GM23338 (cell line): Measurements from ENCODE around the gene UNC5A. TPM values are rescaled to one million over a fixed set of nuclear protein-coding genes. Genes with fewer than 3 reads are reported as not detected.
A peak's percentile ranks its signal among the peaks of the same experiment; 100 is the strongest.

Experiments
- ATAC-seq: fragments of 200-7000 bp; cut with Tn5 transposase; 3 replicates; pipeline ENCODE4 v1.9.1; 2020
- DNase-seq: peaks from one replicate; pipeline ENCODE4 v3.0.0-alpha.2; 2015; ENCODE audit warnings: low spot score
- H2AFZ ChIP-seq: fragments of 200-600 bp; sonication (generic); 2 replicates; pipeline ENCODE4 v1.8.0; 2016; ENCODE audit warnings: antibody characterized with exemption, mild to moderate bottlenecking, moderate library complexity
- H3F3A ChIP-seq: fragments of 200-600 bp; sonication (generic); replicated peaks from 2 replicates; pipeline ENCODE4 v1.8.0; 2017; ENCODE audit warnings: antibody characterized with exemption, mixed run types, low read depth
- H3K27ac ChIP-seq: fragments of 200-600 bp; sonication (generic); 2 replicates; pipeline ENCODE4 v1.6.1; 2016; ENCODE audit warnings: low read depth
- H3K27me3 ChIP-seq: fragments of 200-600 bp; sonication (generic); 2 replicates; pipeline ENCODE4 v1.8.0; 2016; ENCODE audit warnings: mild to moderate bottlenecking, mixed run types, moderate library complexity; ENCODE audit not compliant: insufficient read depth
- H3K36me3 ChIP-seq: fragments of 200-600 bp; sonication (generic); 2 replicates; pipeline ENCODE4 v1.8.0; 2016; ENCODE audit warnings: mild to moderate bottlenecking; ENCODE audit not compliant: insufficient read depth
- H3K4me1 ChIP-seq: fragments of 200-600 bp; sonication (generic); 2 replicates; pipeline ENCODE4 v1.8.0; 2016; ENCODE audit warnings: mild to moderate bottlenecking, moderate library complexity; ENCODE audit not compliant: insufficient read depth
- H3K4me2 ChIP-seq: fragments of 200-600 bp; sonication (generic); 2 replicates; pipeline ENCODE4 v1.7.1; 2017; ENCODE audit warnings: mixed run types
- H3K4me3 ChIP-seq: fragments of 200-600 bp; sonication (generic); 2 replicates; pipeline ENCODE4 v1.6.1; 2016; ENCODE audit warnings: mixed run types
- H3K79me2 ChIP-seq: fragments of 200-600 bp; sonication (generic); replicated peaks from 2 replicates; pipeline ENCODE4 v1.8.0; 2017; ENCODE audit warnings: mild to moderate bottlenecking; ENCODE audit not compliant: insufficient read depth
- H3K9me2 ChIP-seq: fragments of 200-600 bp; sonication (generic); 2 replicates; pipeline ENCODE4 v1.8.0; 2017; ENCODE audit not compliant: insufficient read depth
- H4K20me1 ChIP-seq: fragments of 200-600 bp; sonication (generic); replicated peaks from 2 replicates; pipeline ENCODE4 v1.8.0; 2017; ENCODE audit warnings: mild to moderate bottlenecking; ENCODE audit not compliant: insufficient read depth
- H3K27ac Mint-ChIP-seq: 2 replicates; pipeline ENCODE4 v1.8.0; 2020; ENCODE audit warnings: inconsistent platforms, mild to moderate bottlenecking, moderate library complexity, mixed read lengths
- H3K27me3 Mint-ChIP-seq: 3 replicates; pipeline ENCODE4 v1.8.0; 2022; ENCODE audit warnings: low read depth, mild to moderate bottlenecking, moderate library complexity, mixed read lengths, inconsistent platforms; ENCODE audit not compliant: insufficient read depth, poor library complexity
- H3K36me3 Mint-ChIP-seq: 3 replicates; pipeline ENCODE4 v1.8.0; 2021; ENCODE audit warnings: low read depth, mild to moderate bottlenecking, inconsistent platforms, moderate library complexity, mixed read lengths
- H3K4me1 Mint-ChIP-seq: 3 replicates; pipeline ENCODE4 v1.8.0; 2020; ENCODE audit warnings: mild to moderate bottlenecking, inconsistent platforms, mixed read lengths
- H3K4me3 Mint-ChIP-seq: 3 replicates; pipeline ENCODE4 v1.8.0; 2021; ENCODE audit warnings: moderate library complexity, mild to moderate bottlenecking, inconsistent platforms, mixed read lengths
- H3K9me3 Mint-ChIP-seq: 3 replicates; pipeline ENCODE4 v1.8.0; 2020; ENCODE audit warnings: moderate library complexity, mild to moderate bottlenecking, inconsistent platforms, mixed read lengths
- NANOG ChIP-seq: IDR thresholded peaks from 2 replicates; pipeline ENCODE4 v1.6.1; 2016; ENCODE audit warnings: antibody characterized with exemption, borderline replicate concordance
- POLR2AphosphoS5 ChIP-seq: IDR thresholded peaks from 2 replicates; pipeline ENCODE4 v1.6.1; 2016; ENCODE audit warnings: antibody characterized with exemption, low read depth
- ZNF331 ChIP-seq: fragments of 250-450 bp; sonication (Bioruptor Pico); IDR thresholded peaks from 2 replicates; pipeline ENCODE4 v1.5.0; 2020; ENCODE audit warnings: low read depth, mild to moderate bottlenecking, moderate library complexity
- polyA plus RNA-seq: library from polyadenylated mRNA; unstranded; fragments of >200 nt; fragmentation: Nextera tagmentation; extraction: Ambion mirVana; gene quantifications from 2 replicates; pipeline ENCODE4 v1.2.1, GENCODE V29; 2016
- total RNA-seq: library from RNA; depleted of rRNA; stranded (reverse); fragments of >200 nt; shearing (Covaris generic); gene quantifications from 2 replicates; pipeline ENCODE4 v1.2.3, GENCODE V29; 2014
- TF ChIP-seq, protein P1 (sequence below): IDR thresholded peaks from one replicate; pipeline ENCODE4 v1.6.1; 2018; ENCODE audit warnings: antibody characterized with exemption; ENCODE audit not compliant: unreplicated experiment
- TF ChIP-seq, protein P2 (sequence below): fragments of 250-450 bp; sonication (Bioruptor Pico); IDR thresholded peaks from 2 replicates; pipeline ENCODE4 v1.5.0; 2020; ENCODE audit warnings: mild to moderate bottlenecking, moderate library complexity

Gene UNC5A
- total and polyA plus RNA-seq, 2 experiments from 2014 or later, result 0.92 to 3.9 TPM

DNA sequence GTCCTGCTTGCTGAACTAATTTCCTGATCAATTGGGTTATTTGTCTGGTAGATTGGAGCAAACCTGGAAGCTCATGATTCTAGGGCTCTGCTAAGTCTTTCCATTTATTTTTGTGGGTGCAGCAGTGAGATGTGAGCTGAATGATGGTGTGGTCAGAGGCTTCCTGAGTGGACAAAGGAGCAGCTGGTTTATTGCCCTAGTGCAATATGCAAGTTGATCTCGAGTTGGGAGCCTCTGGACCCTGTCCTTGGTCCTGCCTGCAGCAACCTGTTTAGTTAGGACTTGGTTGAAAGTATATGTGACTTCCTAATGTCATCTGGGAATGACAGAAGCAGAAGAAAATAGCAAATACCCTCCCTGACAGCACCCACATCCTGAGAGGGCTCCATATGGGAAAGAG lies 4.2 kb upstream of the UNC5A start:
- peak; percentile 52 for DNase-seq
- TF ChIP-seq POLR2AphosphoS5, result no peak
- TF ChIP-seq, protein P1, sequence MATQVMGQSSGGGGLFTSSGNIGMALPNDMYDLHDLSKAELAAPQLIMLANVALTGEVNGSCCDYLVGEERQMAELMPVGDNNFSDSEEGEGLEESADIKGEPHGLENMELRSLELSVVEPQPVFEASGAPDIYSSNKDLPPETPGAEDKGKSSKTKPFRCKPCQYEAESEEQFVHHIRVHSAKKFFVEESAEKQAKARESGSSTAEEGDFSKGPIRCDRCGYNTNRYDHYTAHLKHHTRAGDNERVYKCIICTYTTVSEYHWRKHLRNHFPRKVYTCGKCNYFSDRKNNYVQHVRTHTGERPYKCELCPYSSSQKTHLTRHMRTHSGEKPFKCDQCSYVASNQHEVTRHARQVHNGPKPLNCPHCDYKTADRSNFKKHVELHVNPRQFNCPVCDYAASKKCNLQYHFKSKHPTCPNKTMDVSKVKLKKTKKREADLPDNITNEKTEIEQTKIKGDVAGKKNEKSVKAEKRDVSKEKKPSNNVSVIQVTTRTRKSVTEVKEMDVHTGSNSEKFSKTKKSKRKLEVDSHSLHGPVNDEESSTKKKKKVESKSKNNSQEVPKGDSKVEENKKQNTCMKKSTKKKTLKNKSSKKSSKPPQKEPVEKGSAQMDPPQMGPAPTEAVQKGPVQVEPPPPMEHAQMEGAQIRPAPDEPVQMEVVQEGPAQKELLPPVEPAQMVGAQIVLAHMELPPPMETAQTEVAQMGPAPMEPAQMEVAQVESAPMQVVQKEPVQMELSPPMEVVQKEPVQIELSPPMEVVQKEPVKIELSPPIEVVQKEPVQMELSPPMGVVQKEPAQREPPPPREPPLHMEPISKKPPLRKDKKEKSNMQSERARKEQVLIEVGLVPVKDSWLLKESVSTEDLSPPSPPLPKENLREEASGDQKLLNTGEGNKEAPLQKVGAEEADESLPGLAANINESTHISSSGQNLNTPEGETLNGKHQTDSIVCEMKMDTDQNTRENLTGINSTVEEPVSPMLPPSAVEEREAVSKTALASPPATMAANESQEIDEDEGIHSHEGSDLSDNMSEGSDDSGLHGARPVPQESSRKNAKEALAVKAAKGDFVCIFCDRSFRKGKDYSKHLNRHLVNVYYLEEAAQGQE, result peak; percentile 74
- TF ChIP-seq, protein P2, sequence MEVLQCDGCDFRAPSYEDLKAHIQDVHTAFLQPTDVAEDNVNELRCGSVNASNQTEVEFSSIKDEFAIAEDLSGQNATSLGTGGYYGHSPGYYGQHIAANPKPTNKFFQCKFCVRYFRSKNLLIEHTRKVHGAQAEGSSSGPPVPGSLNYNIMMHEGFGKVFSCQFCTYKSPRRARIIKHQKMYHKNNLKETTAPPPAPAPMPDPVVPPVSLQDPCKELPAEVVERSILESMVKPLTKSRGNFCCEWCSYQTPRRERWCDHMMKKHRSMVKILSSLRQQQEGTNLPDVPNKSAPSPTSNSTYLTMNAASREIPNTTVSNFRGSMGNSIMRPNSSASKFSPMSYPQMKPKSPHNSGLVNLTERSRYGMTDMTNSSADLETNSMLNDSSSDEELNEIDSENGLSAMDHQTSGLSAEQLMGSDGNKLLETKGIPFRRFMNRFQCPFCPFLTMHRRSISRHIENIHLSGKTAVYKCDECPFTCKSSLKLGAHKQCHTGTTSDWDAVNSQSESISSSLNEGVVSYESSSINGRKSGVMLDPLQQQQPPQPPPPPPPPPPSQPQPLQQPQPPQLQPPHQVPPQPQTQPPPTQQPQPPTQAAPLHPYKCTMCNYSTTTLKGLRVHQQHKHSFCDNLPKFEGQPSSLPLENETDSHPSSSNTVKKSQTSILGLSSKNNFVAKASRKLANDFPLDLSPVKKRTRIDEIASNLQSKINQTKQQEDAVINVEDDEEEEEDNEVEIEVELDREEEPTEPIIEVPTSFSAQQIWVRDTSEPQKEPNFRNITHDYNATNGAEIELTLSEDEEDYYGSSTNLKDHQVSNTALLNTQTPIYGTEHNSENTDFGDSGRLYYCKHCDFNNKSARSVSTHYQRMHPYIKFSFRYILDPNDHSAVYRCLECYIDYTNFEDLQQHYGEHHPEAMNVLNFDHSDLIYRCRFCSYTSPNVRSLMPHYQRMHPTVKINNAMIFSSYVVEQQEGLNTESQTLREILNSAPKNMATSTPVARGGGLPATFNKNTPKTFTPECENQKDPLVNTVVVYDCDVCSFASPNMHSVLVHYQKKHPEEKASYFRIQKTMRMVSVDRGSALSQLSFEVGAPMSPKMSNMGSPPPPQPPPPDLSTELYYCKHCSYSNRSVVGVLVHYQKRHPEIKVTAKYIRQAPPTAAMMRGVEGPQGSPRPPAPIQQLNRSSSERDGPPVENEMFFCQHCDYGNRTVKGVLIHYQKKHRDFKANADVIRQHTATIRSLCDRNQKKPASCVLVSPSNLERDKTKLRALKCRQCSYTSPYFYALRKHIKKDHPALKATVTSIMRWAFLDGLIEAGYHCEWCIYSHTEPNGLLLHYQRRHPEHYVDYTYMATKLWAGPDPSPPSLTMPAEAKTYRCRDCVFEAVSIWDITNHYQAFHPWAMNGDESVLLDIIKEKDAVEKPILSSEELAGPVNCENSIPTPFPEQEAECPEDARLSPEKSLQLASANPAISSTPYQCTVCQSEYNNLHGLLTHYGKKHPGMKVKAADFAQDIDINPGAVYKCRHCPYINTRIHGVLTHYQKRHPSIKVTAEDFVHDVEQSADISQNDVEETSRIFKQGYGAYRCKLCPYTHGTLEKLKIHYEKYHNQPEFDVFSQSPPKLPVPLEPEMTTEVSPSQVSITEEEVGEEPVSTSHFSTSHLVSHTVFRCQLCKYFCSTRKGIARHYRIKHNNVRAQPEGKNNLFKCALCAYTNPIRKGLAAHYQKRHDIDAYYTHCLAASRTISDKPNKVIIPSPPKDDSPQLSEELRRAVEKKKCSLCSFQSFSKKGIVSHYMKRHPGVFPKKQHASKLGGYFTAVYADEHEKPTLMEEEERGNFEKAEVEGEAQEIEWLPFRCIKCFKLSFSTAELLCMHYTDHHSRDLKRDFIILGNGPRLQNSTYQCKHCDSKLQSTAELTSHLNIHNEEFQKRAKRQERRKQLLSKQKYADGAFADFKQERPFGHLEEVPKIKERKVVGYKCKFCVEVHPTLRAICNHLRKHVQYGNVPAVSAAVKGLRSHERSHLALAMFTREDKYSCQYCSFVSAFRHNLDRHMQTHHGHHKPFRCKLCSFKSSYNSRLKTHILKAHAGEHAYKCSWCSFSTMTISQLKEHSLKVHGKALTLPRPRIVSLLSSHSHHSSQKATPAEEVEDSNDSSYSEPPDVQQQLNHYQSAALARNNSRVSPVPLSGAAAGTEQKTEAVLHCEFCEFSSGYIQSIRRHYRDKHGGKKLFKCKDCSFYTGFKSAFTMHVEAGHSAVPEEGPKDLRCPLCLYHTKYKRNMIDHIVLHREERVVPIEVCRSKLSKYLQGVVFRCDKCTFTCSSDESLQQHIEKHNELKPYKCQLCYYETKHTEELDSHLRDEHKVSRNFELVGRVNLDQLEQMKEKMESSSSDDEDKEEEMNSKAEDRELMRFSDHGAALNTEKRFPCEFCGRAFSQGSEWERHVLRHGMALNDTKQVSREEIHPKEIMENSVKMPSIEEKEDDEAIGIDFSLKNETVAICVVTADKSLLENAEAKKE (CRISPR knock-in tag), result no peak
- TF ChIP-seq NANOG, result no peak
- no peak for TF ChIP-seq ZNF331
- peaks cover 32% of the 10 kb centered on the region for H3K27me3 ChIP-seq
- H3K27me3 Mint-ChIP-seq, result peaks cover 20% of the 10 kb centered on the region
- no peak overlapping the region for H3K4me3 Mint-ChIP-seq
- H3K4me1 ChIP-seq, result peaks cover 5% of the 10 kb centered on the region
- no peaks in the 10 kb centered on the region for H3K79me2 ChIP-seq
- H3K36me3 ChIP-seq, result no peaks in the 10 kb centered on the region
- no peak overlapping the region for H3K27ac ChIP-seq
- ATAC-seq, result no peak
- H4K20me1 ChIP-seq, result no peaks in the 10 kb centered on the region
- no peak overlapping the region for H2AFZ ChIP-seq
- no peaks in the 10 kb centered on the region; the same call in 1 of the 3 replicates for H3K36me3 Mint-ChIP-seq
- no peak overlapping the region for H3K27ac Mint-ChIP-seq
- no peak overlapping the region for H3K4me2 ChIP-seq
- peaks cover 12% of the 10 kb centered on the region for H3K4me1 Mint-ChIP-seq
- H3K9me3 Mint-ChIP-seq, result no peaks in the 10 kb centered on the region; the same call in 1 of the 3 replicates
- H3F3A ChIP-seq, result no peaks in the 10 kb centered on the region
- H3K9me2 ChIP-seq, result no peaks in the 10 kb centered on the region
- no peak overlapping the region for H3K4me3 ChIP-seq
